NCI-H82 treated with DMSO at 0.1 percent for 48 hours (cell line): Measurements from ENCODE around the gene PSAT1.

ENCODE experiments used
- DNase-seq: peaks from one replicate; lab custom pipeline; 2025; ENCODE audit not compliant: unreplicated experiment; lab: John Stamatoyannopoulos, UW

PSAT1 gene

GRCh38 chr9:78292026-78292425 is 4.9 kb upstream of the PSAT1 start:
- DNase-seq, result no peak

DNA sequence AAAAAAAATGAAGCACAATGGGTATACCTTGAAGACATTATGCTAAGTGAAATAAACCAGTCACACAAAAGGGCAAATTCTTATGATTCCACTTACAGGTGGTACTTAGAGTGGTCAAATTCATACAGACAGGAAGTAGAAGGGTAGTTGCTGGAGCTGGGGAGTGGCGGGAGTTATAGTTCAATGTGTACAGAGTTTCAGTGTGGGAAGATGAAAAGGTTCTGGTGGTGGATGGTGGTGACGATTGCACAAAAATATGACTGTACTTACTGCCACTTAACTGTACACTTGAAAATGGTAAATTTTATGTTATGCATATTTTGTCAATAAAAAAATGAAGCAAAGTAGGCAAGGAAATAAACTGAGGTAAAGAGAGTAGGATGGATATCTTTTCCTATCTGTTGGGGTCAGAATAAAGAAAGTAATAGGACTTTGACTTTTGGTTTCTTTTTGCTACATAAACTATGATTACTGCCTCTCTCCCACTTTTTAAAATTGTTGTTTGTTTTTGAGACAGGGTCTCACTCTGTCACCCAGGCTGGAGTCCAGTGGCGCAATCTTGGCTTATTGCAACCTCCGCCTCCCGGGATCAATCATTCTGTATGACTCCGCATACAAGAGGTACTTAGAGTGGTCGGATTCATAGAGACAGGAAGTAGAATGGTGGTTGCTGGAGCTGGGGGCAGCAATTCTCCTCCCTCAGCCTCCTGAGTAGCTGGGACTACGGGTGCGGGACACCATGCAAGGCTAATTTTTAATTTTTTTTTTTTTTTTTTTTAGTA is 4.0 kb upstream of the PSAT1 start:
- DNase-seq, result no peak

DNA sequence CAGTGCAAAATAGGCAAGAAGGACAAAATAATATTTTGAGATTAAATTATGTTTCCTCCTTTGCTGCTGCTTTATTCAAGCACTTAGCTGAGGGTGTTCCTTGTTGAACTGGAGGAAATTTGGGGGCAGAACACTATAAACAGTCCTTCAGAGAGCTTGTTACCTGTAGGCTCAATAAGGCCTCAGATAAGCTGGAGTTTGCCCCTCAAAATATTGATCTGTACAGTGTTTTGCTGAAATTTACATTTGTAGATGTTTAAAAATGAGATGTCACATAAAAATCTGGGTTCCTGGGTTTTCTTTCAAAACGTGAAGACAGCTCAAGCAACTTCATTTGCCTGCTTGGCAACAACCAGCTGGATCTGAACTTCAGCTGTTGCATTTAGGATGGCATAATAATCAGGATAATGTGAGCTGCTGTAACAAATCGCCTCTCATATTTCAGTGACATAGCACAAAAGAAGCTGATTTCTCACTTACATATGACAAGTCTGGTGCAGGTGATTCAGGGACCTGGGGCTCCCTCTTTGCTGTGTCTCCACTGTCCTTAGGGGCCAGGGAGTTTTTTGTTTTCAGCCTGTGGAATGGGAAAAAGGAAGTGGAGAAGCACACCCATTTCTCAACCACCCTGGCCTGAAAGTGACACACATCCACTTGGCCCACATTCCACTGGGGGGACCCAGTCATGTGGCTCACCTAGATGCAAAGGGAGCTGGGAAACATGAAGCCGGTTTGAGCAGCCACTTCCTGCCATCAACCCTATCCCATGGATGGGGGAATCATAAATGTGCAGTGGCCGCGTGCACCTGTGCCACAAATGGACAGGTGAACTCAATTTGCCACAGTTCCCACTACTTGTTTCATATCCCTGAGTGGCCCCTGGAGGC is 2.4 kb upstream of the PSAT1 start:
- DNase-seq, result no peak

- no peak for DNase-seq
Observed at GRCh38 chr9:78295177-78295575, 1.7 kb upstream of the PSAT1 start.

DNA sequence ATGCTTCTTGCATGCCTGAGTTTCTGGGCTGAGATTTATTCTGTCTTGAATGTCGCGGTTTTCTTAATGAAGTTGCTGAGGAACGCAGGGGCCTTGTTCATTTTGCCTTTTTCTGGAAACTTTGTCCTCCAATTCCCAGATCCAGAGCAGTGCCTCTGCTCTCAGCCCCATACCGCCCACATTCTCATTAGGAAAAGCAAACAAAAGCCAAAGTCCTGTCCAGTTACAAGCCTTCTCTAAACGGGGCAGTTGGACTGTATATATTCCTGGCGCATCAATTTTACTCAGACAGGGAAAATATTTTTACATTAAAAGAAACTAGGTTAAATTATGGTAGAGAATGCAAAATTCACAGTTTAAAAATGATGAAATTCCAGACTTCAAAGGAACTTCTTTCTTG is 1.2 kb upstream of the PSAT1 start:
- no peak for DNase-seq

DNA sequence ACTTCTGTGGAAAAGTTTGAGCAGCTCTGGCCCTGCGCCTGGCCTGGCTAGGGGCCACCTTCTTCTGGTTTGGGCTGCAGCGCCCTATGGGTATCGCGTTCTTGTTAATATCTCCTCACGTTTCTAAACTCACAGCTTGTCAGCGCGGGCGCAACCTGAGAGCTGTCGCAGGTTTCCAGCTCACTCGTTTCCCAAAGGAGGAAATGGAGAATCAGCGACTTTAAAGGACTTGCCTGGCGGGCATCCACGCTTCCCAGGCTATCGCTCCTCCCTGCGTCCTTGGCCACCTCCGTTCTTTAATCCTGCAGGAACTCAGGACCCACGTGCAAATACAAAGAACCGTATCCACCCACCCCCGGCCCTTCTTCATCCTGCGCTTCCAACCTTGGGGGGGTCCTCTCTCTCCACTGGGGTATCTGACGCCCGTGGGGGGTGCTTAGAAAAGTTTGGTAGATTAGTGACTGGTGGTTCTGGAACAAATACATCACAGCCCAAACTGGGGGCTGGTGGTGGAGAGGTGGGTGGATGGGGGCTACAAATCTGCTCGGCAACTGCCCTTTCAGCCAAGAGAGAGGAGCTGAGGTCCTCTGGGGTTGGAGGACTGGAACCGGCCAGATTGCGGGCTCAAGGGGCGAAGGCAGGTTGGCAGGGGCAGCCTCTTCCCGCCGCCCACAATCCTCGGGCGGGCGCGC is 578 bp upstream of the PSAT1 start:
- no peak for DNase-seq

DNA sequence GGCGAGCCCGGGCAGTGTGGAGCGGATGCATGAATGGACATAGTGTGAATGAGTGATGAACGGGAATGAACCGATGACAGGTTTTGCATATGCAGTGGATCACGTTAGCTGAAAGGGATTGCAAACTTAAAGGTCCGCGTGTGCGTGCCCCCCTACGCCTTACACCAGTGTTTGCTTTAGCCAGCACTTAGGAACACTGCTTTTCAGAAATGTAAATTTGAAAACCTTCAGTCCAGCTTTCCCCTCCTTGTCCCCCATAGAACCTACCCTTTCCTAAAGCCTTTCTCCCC is 692 bp downstream of the PSAT1 start:
- DNase-seq, result no peak

GRCh38 chr9:78298046-78298765 is 1.3 kb downstream of the PSAT1 start:
- DNase-seq, result no peak

GRCh38 chr9:78300209-78300608 is 3.3 kb downstream of the PSAT1 start:
- no peak for DNase-seq

- DNase-seq, result no peak
Observed at GRCh38 chr9:78301466-78301865, 4.5 kb downstream of the PSAT1 start.

- DNase-seq, result no peak
Observed at GRCh38 chr9:78303377-78304062, 6.6 kb downstream of the PSAT1 start.

DNA sequence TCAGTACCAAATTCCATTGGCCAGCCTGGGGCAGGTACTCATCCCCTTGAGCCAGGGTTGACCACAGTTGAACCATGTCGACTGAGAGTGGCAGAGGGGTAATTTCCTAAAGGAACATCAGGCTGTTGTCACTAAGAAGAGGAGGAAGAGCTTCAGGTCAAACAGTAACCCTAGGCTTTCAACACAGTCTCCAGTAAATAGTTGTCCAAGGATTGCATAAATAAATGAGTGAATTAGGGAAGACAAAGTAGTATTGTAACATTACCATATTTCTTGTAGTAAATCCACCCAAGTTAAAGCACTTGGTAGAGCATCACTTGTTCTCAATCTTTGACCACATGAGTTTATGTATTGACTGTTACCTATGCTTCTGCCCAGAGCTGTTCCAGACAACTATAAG is 7.4 kb downstream of the PSAT1 start:
- no peak for DNase-seq

DNA sequence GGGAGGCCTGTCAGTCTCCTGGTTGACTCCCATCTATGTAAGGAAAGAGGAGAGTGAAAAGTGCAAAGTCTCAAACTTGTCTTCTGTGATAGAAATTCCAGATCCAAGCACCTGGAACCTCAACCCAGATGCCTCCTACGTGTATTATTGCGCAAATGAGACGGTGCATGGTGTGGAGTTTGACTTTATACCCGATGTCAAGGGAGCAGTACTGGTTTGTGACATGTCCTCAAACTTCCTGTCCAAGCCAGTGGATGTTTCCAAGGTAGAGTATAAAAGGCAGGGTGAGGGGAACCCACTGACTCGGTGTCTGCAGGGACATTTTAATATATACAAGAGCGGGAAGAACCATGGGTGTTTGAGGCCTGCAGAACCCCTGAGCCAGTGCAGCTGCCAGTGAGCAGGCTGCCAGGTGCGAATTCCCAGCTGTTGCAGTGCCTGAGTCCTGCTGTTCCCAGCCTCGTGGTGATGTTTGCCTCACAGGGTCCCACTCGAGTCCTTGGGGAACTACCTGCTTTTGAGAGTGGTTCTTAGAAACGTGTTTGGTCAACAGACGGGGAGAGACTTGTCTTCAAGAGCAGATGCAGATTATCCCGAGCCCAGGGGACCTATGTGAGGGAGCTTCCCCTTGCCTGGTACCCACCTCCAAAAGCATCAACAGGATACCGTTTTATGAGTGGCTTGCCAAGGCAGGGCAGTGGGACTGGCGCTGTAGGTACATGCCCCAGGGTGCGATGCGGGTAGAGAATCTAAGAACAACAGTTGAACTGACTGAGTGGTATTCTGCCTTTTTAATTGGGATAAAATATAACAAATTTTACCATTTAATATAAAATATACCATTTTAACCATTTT is 9.5 kb downstream of the PSAT1 start:
- no peak for DNase-seq

DNA sequence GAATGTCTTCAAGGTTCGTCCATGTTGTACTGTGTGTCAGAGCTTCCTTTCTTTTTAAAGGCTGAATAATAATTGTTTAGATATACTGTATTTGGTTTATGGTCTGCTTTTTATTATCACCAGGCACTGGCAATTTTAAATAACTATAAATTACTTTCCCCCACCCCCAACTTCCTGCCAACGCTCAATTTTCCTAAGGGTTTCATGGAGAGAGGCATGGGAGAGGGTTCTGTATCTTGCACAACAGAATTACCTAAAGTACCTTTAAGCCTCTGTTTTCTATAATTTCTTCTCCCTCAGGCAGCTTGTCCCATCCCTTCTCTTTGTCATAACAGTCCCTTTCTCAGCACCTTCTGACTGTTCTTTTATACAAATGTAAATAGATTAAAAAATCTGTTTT is 10.4 kb downstream of the PSAT1 start:
- DNase-seq, result no peak

GRCh38 chr9:78309066-78309465 is 12.1 kb downstream of the PSAT1 start:
- DNase-seq, result no peak

GRCh38 chr9:78311075-78311474 is 14.2 kb downstream of the PSAT1 start:
- no peak for DNase-seq

GRCh38 chr9:78311886-78312524 is 15.1 kb downstream of the PSAT1 start:
- DNase-seq, result no peak

- no peak for DNase-seq
Observed at GRCh38 chr9:78314550-78314949, 17.6 kb downstream of the PSAT1 start.
